Measurements from ENCODE around the gene DGUOK.

Gene DGUOK

GRCh38 chr2:74001781-74002504 is 75.3 kb downstream of the DGUOK start:
- DNase-seq, result no peak

- DNase-seq, result peak; percentile 90
Measured at GRCh38 chr2:74002505-74003421, 76.1 kb downstream of the DGUOK start.

GRCh38 chr2:74003494-74004211 is 77.0 kb downstream of the DGUOK start:
- DNase-seq, result peak; percentile 48

GRCh38 chr2:74004212-74005182 is 77.8 kb downstream of the DGUOK start:
- DNase-seq, result peak; percentile 19

DNA sequence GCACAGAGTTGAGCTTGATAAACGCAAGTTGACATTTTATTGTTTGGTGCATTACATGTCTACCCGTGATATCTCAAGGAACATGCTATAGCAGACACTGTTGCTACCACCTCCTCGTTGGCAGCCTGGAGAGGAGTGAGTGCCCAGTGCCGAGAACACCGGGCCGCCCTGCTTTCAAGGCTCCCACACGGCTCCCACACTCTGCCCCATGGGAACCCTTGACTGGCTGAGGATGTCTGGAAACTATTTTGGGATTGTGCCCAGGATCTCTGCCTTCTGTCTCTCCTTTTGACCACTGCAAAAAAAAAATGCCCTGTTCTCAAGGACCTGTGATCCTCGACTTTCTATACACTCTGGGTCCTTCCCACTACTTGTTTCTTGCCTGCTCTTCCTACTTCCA is 79.1 kb downstream of the DGUOK start:
- DNase-seq, result no peak

GRCh38 chr2:74006459-74006858 is 79.8 kb downstream of the DGUOK start:
- peak; percentile 27 for DNase-seq

- no peak for DNase-seq
Measured at GRCh38 chr2:74007121-74007520, 80.4 kb downstream of the DGUOK start.

GRCh38 chr2:74007711-74008110 is 81.0 kb downstream of the DGUOK start:
- DNase-seq, result no peak

Data from hematopoietic multipotent progenitor cell treated with erythropoietin and hydrocortisone succinate and interleukin-3 and kit ligand, for 6 days (in vitro differentiated cells).